ENCODE data around the gene OTOG.

OTOG gene

GRCh38 chr11:17538731-17539130 lies 8.3 kb upstream of the OTOG start:
- DNase-seq (ENCODE audit: low read depth in 2 of 2), result no peak

GRCh38 chr11:17540807-17541206 lies 6.3 kb upstream of the OTOG start:
- no peak for DNase-seq (ENCODE audit: low read depth in 2 of 2)

GRCh38 chr11:17541330-17541885 lies 5.7 kb upstream of the OTOG start:
- no peak for DNase-seq (ENCODE audit: low read depth in 2 of 2)

- no peak for DNase-seq (ENCODE audit: low read depth in 2 of 2)
Measured at GRCh38 chr11:17542249-17542648, 4.8 kb upstream of the OTOG start.

GRCh38 chr11:17543041-17543440 lies 4.0 kb upstream of the OTOG start:
- no peak for DNase-seq (ENCODE audit: low read depth in 2 of 2)

- DNase-seq (ENCODE audit: low read depth in 2 of 2), result no peak
Measured at GRCh38 chr11:17543574-17544180, 3.4 kb upstream of the OTOG start.

GRCh38 chr11:17544181-17544622 lies 2.9 kb upstream of the OTOG start, which contains the start of gene USH1C:
USH1C (minus strand) TSS chr11:17544416; CDS start chr11:17544307, 109 bp downstream.
- peak; percentile 14 to 26 for DNase-seq (ENCODE audit: low read depth in 2 of 2)

GRCh38 chr11:17546240-17546639 lies 819 bp upstream of the OTOG start:
- DNase-seq (ENCODE audit: low read depth in 2 of 2), result no peak

- DNase-seq (ENCODE audit: low read depth in 2 of 2), result no peak
Measured at GRCh38 chr11:17547932-17548331, 873 bp downstream of the OTOG start.

- DNase-seq (ENCODE audit: low read depth in 2 of 2), result no peak
Measured at GRCh38 chr11:17548444-17548843, 1.4 kb downstream of the OTOG start.

- DNase-seq (ENCODE audit: low read depth in 2 of 2), result no peak
Measured at GRCh38 chr11:17550450-17551346, 3.6 kb downstream of the OTOG start.

GRCh38 chr11:17551347-17552040 lies 4.4 kb downstream of the OTOG start:
- DNase-seq (ENCODE audit: low read depth in 2 of 2), result no peak

GRCh38 chr11:17552041-17552355 lies 4.9 kb downstream of the OTOG start:
- no peak for DNase-seq (ENCODE audit: low read depth in 2 of 2)

- DNase-seq (ENCODE audit: low read depth in 2 of 2), result no peak
Measured at GRCh38 chr11:17552392-17553248, 5.6 kb downstream of the OTOG start.

GRCh38 chr11:17553249-17553546 lies 6.1 kb downstream of the OTOG start:
- DNase-seq (ENCODE audit: low read depth in 2 of 2), result no peak

- no peak for DNase-seq (ENCODE audit: low read depth in 2 of 2)
Measured at GRCh38 chr11:17554487-17554886, 7.4 kb downstream of the OTOG start.

GRCh38 chr11:17556999-17557398 lies 9.9 kb downstream of the OTOG start:
- DNase-seq (ENCODE audit: low read depth in 2 of 2), result no peak

GRCh38 chr11:17558025-17558780 lies 11.1 kb downstream of the OTOG start:
- DNase-seq (ENCODE audit: low read depth in 2 of 2), result no peak

- no peak for DNase-seq (ENCODE audit: low read depth in 2 of 2)
Measured at GRCh38 chr11:17558916-17559315, 11.9 kb downstream of the OTOG start.

GRCh38 chr11:17559341-17560087 lies 12.5 kb downstream of the OTOG start:
- no peak for DNase-seq (ENCODE audit: low read depth in 2 of 2)

Measured in stimulated activated CD8-positive, alpha-beta memory T cell treated with anti-CD3 and anti-CD28 coated beads, Interleukin-2, amount 100 ng/mL, for 48 hours (primary cell).